GM18909 (cell line): ENCODE measurements around the gene VAMP5.

Experiments
- ATAC-seq: cut with Tn5 transposase; IDR thresholded peaks from one replicate; pipeline ENCODE4 v1.9.1; 2021; ENCODE audit warnings: mild to moderate bottlenecking; ENCODE audit not compliant: unreplicated experiment, poor library complexity

VAMP5 gene

GRCh38 chr2:85619617-85620016, 35.4 kb downstream of the VAMP5 start:
- no peak for ATAC-seq

- no peak for ATAC-seq
These were observed 37.1 kb downstream of the VAMP5 start for GRCh38 chr2:85621338-85621737.

GRCh38 chr2:85623991-85624390, 39.8 kb downstream of the VAMP5 start:
- ATAC-seq, result no peak

GRCh38 chr2:85628658-85629057, 44.4 kb downstream of the VAMP5 start:
- no peak for ATAC-seq

DNA sequence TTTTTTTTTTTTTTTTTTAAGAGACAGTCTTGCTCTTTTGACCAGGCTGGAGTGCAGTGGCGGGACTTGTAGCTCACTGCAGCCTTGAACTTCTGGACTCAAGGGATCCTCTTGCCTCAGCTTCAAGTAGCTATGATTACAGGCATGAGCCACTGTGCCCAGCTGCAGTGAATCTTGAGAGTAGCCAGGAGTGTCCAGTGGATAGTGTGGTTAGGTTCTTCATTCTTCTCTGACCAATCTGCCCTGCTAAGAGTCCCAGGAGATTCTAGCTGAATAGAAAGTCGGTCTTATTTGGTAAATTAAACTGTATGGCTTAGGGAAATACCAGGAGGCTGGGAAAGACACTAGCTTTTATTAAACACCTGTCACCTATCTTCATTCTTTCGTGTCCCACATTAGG, 47.1 kb downstream of the VAMP5 start:
- ATAC-seq, result no peak

GRCh38 chr2:85635011-85635410, 50.8 kb downstream of the VAMP5 start:
- ATAC-seq, result no peak

GRCh38 chr2:85635636-85636035, 51.4 kb downstream of the VAMP5 start:
- ATAC-seq, result no peak

- ATAC-seq, result no peak
These were observed 58.5 kb downstream of the VAMP5 start for GRCh38 chr2:85642725-85643124.
